Mammary epithelial cell (primary cell): ENCODE measurements around the gene DOK1.

Experiments used
- EZH2 ChIP-seq: IDR thresholded peaks from 2 replicates; pipeline ENCODE4 v1.6.1; 2012; ENCODE audit warnings: low read length, inconsistent platforms, borderline replicate concordance
- TF ChIP-seq, protein P1 (sequence below), 2 donors: IDR thresholded peaks in 1 of 2; conservative IDR thresholded peaks in 1 of 2; 2 replicates each; pipeline ENCODE4 v1.5.1; 2011 to 2012; ENCODE audit warnings: inconsistent platforms in 2 of 2, low read length in 2 of 2, mild to moderate bottlenecking in 2 of 2, control low read depth in 1 of 2, low read depth in 1 of 2; ENCODE audit not compliant: insufficient read depth in 1 of 2; ENCODE audit errors: extremely low read depth in 1 of 2

DNA sequence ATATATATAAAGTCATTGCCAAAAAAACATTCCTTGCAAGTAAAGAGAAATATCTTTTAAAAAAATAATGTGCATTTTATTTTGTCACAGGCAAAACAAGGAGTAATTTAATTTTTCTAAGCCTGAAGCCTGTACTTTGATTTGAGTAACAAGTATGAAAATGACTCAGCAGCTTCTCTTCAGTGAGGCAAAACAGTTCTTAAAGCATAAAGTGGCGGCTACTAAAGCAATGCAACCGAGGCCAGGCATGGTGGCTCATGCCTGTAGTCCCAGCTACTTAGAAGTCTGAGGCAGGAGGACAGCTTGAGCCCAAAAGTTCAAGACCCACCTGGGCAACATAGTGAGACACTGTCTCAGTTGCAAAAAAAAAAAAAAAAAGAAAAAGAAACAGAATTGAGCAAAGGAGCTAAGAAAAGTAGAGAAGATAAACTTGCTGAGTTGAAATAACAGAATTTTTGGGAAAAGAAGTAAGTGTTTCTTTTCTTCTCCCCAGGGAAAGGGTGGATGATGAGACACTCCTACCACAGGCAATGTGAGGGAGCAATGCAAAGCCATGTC, 29.6 kb downstream of the DOK1 start:
- TF ChIP-seq, protein P1, sequence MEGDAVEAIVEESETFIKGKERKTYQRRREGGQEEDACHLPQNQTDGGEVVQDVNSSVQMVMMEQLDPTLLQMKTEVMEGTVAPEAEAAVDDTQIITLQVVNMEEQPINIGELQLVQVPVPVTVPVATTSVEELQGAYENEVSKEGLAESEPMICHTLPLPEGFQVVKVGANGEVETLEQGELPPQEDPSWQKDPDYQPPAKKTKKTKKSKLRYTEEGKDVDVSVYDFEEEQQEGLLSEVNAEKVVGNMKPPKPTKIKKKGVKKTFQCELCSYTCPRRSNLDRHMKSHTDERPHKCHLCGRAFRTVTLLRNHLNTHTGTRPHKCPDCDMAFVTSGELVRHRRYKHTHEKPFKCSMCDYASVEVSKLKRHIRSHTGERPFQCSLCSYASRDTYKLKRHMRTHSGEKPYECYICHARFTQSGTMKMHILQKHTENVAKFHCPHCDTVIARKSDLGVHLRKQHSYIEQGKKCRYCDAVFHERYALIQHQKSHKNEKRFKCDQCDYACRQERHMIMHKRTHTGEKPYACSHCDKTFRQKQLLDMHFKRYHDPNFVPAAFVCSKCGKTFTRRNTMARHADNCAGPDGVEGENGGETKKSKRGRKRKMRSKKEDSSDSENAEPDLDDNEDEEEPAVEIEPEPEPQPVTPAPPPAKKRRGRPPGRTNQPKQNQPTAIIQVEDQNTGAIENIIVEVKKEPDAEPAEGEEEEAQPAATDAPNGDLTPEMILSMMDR (conservative IDR thresholded peaks at IDR 0.05 in 1 of 2, IDR thresholded peaks at IDR 0.05 in 1 of 2; ENCODE audit: extremely low read depth in 1 of 2, insufficient read depth in 1 of 2, low read depth in 1 of 2, low read length in 2 of 2) = no peak
- TF ChIP-seq EZH2 = no peak
